MM.1S (cell line): ENCODE data around the gene FOXL3.

ENCODE experiments used
- CTCF ChIP-seq: fragments of 300-600 bp; sonication (generic); IDR thresholded peaks from 2 replicates; pipeline ENCODE4 v1.5.1; 2016; ENCODE audit warnings: antibody characterized with exemption, low read length, mixed read lengths
- EZH2 ChIP-seq: fragments of 300-600 bp; sonication (generic); optimal IDR thresholded peaks from 2 replicates; pipeline ENCODE3; 2017; ENCODE audit warnings: low read depth, mild to moderate bottlenecking, antibody characterized with exemption, low read length, mixed read lengths
- EZH2phosphoT487 ChIP-seq: fragments of 300-600 bp; sonication (generic); IDR thresholded peaks from 2 replicates; pipeline ENCODE4 v1.6.1; 2018; ENCODE audit warnings: antibody characterized with exemption, low read length

- TF ChIP-seq CTCF (no peak), EZH2 (no peak), EZH2phosphoT487 (no peak)
Observed at GRCh38 chr7:327233-327931, 37.4 kb downstream of the FOXL3 start.
